Hepatocyte (in vitro differentiated cells): ENCODE data around the gene POT1. TPM values are rescaled to one million over a fixed set of nuclear protein-coding genes. Genes with fewer than 3 reads are reported as not detected.

Experiments
- DNase-seq: peaks from one replicate; pipeline ENCODE4 v3.0.0-alpha.2; 2016; ENCODE audit warnings: low spot score
- H2AFZ ChIP-seq: fragments of 200-600 bp; sonication (generic); 2 replicates; pipeline ENCODE4 v1.6.0; 2016; ENCODE audit warnings: antibody characterized with exemption, mild to moderate bottlenecking
- H3K27ac ChIP-seq: fragments of 200-600 bp; sonication (generic); 2 replicates; pipeline ENCODE4 v1.5.1; 2016; ENCODE audit warnings: mild to moderate bottlenecking
- H3K27me3 ChIP-seq: fragments of 200-600 bp; sonication (generic); 2 replicates; pipeline ENCODE4 v1.6.1; 2016
- H3K36me3 ChIP-seq: fragments of 200-600 bp; sonication (generic); replicated peaks from 2 replicates; pipeline ENCODE4 v1.5.1; 2016; ENCODE audit warnings: low read depth; ENCODE audit not compliant: insufficient read depth
- H3K4me1 ChIP-seq: fragments of 200-600 bp; sonication (generic); 2 replicates; pipeline ENCODE4 v1.5.1; 2016; ENCODE audit warnings: mild to moderate bottlenecking, moderate library complexity; ENCODE audit not compliant: insufficient read depth
- H3K4me2 ChIP-seq: fragments of 200-600 bp; sonication (generic); 2 replicates; pipeline ENCODE4 v1.6.0; 2016
- H3K4me3 ChIP-seq: fragments of 200-600 bp; sonication (generic); 2 replicates; pipeline ENCODE4 v1.5.1; 2016; ENCODE audit warnings: mild to moderate bottlenecking
- H3K79me2 ChIP-seq: fragments of 200-600 bp; sonication (generic); 2 replicates; pipeline ENCODE4 v1.6.0; 2017; ENCODE audit warnings: mild to moderate bottlenecking
- H3K9me2 ChIP-seq: fragments of 200-600 bp; sonication (generic); replicated peaks from 2 replicates; pipeline ENCODE4 v1.6.0; 2017; ENCODE audit warnings: mild to moderate bottlenecking; ENCODE audit not compliant: insufficient read depth
- H3K9me3 ChIP-seq: fragments of 200-600 bp; sonication (generic); 2 replicates; pipeline ENCODE4 v1.5.1; 2016; ENCODE audit warnings: low read depth, mild to moderate bottlenecking
- H4K20me1 ChIP-seq: fragments of 200-600 bp; sonication (generic); 2 replicates; pipeline ENCODE4 v1.6.0; 2016; ENCODE audit warnings: mild to moderate bottlenecking; ENCODE audit not compliant: insufficient read depth, poor library complexity, severe bottlenecking
- EZH2 ChIP-seq: fragments of 200-600 bp; sonication (generic); IDR thresholded peaks from 2 replicates; pipeline ENCODE4 v1.6.1; 2016; ENCODE audit warnings: antibody characterized with exemption, mild to moderate bottlenecking, borderline replicate concordance
- EZH2phosphoT487 ChIP-seq: fragments of 200-600 bp; sonication (generic); IDR thresholded peaks from one replicate; pipeline ENCODE4 v1.6.1; 2018; ENCODE audit warnings: antibody characterized with exemption, mild to moderate bottlenecking, low read depth, moderate library complexity; ENCODE audit not compliant: unreplicated experiment, severe bottlenecking
- WGBS: methylation state at CpG from one replicate; pipeline ENCODE4 v1.1.6; 2016; ENCODE audit warnings: low lambda C conversion rate; ENCODE audit errors: missing lambda C conversion rate; 5-methylcytosine and 5-hydroxymethylcytosine counted together
- polyA plus RNA-seq: library from polyadenylated mRNA; unstranded; fragments of >200 nt; fragmentation: Nextera tagmentation; extraction: Ambion mirVana; gene quantifications from 2 replicates; pipeline ENCODE4 v1.2.1, GENCODE V29; 2016
- total RNA-seq: library from RNA; depleted of rRNA; stranded (reverse); fragments of >200 nt; gene quantifications from 2 replicates; pipeline ENCODE4 v1.2.3, GENCODE V29; 2014
- TF ChIP-seq, protein P1 (sequence below): fragments of 200-600 bp; sonication (generic); IDR thresholded peaks from 2 replicates; pipeline ENCODE4 v1.5.1; 2016; ENCODE audit warnings: antibody characterized with exemption, mild to moderate bottlenecking; ENCODE audit not compliant: poor library complexity

The POT1 gene
- total and polyA plus RNA-seq, 2 experiments from 2014 or later = 7.8 to 21.2 TPM

DNA sequence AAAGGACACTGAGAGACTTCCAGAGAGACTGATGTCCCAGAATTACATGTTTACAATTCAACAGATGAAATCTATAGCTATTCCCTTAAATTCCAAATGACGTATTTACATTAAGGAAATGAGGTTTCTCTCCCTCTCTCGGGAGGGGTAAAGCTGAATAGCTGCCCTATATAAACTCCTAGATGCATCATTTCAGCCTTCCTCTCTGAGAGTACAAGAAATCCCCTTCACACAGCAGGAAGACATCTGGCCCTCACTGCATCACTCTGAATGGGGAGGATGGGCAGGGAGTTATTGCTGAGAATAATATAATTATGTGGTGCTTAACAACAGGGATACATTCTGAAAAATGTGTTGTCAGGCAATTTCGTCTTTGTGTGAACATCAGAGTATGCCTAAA is 11.0 kb downstream of the POT1 start:
- H3K4me2 ChIP-seq = no peak overlapping the region
- no peak for DNase-seq
- no peak overlapping the region for H3K27ac ChIP-seq
- no peak overlapping the region for H2AFZ ChIP-seq
- no peaks in the 10 kb centered on the region for H3K4me1 ChIP-seq
- TF ChIP-seq EZH2 (no peak), EZH2phosphoT487 (no peak)
- TF ChIP-seq, protein P1, sequence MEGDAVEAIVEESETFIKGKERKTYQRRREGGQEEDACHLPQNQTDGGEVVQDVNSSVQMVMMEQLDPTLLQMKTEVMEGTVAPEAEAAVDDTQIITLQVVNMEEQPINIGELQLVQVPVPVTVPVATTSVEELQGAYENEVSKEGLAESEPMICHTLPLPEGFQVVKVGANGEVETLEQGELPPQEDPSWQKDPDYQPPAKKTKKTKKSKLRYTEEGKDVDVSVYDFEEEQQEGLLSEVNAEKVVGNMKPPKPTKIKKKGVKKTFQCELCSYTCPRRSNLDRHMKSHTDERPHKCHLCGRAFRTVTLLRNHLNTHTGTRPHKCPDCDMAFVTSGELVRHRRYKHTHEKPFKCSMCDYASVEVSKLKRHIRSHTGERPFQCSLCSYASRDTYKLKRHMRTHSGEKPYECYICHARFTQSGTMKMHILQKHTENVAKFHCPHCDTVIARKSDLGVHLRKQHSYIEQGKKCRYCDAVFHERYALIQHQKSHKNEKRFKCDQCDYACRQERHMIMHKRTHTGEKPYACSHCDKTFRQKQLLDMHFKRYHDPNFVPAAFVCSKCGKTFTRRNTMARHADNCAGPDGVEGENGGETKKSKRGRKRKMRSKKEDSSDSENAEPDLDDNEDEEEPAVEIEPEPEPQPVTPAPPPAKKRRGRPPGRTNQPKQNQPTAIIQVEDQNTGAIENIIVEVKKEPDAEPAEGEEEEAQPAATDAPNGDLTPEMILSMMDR = no peak
- H3K9me3 ChIP-seq = no peaks in the 10 kb centered on the region
- H3K79me2 ChIP-seq = peaks cover 56% of the 10 kb centered on the region
- no peak overlapping the region for H3K4me3 ChIP-seq
- H3K27me3 ChIP-seq = no peaks in the 10 kb centered on the region
- H3K9me2 ChIP-seq = no peaks in the 10 kb centered on the region
- H4K20me1 ChIP-seq = no peaks in the 10 kb centered on the region
- WGBS = 88% methylated on average over 3 of the region's 3 CpGs
- no peaks in the 10 kb centered on the region for H3K36me3 ChIP-seq

- Histone ChIP-seq H3K4me2 (no peak overlapping the region), H3K27me3 (no peaks in the 10 kb centered on the region), H3K27ac (no peak overlapping the region), H3K36me3 (no peaks in the 10 kb centered on the region), H4K20me1 (no peaks in the 10 kb centered on the region), H3K79me2 (peaks cover 27% of the 10 kb centered on the region), H3K4me3 (no peak overlapping the region), H3K9me2 (no peaks in the 10 kb centered on the region), H2AFZ (no peak overlapping the region), H3K4me1 (no peaks in the 10 kb centered on the region), H3K9me3 (no peaks in the 10 kb centered on the region)
- 88% methylated on average over 1 of the region's 1 CpG for WGBS
- no peak for TF ChIP-seq EZH2
- no peak for TF ChIP-seq EZH2phosphoT487
- TF ChIP-seq, protein P1 = no peak
- DNase-seq = no peak
Observed at GRCh38 chr7:124915242-124915641, 14.4 kb downstream of the POT1 start.

DNA sequence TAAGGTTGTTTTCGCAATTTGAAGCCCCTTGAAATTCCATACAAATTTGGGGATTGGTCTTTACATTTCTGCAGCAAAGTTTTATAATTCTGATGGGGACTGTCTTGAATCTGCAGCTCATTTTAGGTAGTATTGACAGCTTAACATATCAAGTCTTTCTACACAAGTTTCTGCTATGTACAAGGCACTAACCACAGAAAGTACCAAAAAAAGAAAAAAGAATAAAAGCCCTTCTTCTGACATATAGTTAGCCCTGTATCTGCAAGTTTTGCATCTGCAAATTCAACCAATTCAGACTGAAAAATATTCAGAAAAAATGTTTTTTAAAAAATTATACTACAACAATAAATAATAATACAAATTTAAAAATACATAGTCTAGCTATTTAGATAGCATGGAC is 15.3 kb downstream of the POT1 start:
- Histone ChIP-seq H3K4me2 (no peak overlapping the region), H3K27me3 (no peaks in the 10 kb centered on the region), H3K9me3 (no peaks in the 10 kb centered on the region), H3K9me2 (no peaks in the 10 kb centered on the region), H3K27ac (no peak overlapping the region), H3K36me3 (no peaks in the 10 kb centered on the region), H4K20me1 (no peaks in the 10 kb centered on the region), H3K4me3 (no peak overlapping the region), H3K4me1 (no peaks in the 10 kb centered on the region), H3K79me2 (peaks cover 20% of the 10 kb centered on the region), H2AFZ (no peak overlapping the region)
- TF ChIP-seq, protein P1 = no peak
- TF ChIP-seq EZH2phosphoT487 (no peak), EZH2 (no peak)
- WGBS = 50% methylated on average over 1 of the region's 1 CpG
- no peak for DNase-seq

DNA sequence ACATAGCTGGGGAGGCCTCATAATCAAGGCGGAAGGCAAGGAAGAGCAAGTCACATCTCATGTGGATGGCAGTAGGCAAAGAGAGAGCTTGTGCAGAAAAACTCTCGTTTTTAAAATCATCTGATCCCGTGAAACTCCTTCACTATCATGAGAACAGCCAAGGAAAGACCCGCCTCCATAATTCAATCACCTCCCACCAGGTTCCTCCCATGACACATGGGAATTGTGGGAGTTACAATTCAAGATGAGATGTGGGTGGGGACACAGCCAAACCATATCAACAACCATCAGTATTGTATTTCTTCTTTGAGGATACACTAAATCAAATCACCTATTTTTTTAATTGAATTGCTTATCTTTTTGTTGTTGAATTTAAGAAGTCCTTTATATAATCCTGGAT is 16.7 kb downstream of the POT1 start:
- 98% methylated on average over 4 of the region's 4 CpGs for WGBS
- TF ChIP-seq, protein P1 = no peak
- TF ChIP-seq EZH2 (no peak), EZH2phosphoT487 (no peak)

More for the DNA sequence above, 16.7 kb downstream of the POT1 start:
- peaks cover 10% of the 10 kb centered on the region for H3K79me2 ChIP-seq
- H3K9me2 ChIP-seq = no peaks in the 10 kb centered on the region
- no peaks in the 10 kb centered on the region for H3K4me1 ChIP-seq
- no peaks in the 10 kb centered on the region for H3K27me3 ChIP-seq
- no peak overlapping the region for H3K27ac ChIP-seq
- H3K4me3 ChIP-seq = no peak overlapping the region
- H3K9me3 ChIP-seq = no peaks in the 10 kb centered on the region
- H4K20me1 ChIP-seq = no peaks in the 10 kb centered on the region
- no peak overlapping the region for H2AFZ ChIP-seq
- no peak for DNase-seq
- H3K36me3 ChIP-seq = no peaks in the 10 kb centered on the region
- H3K4me2 ChIP-seq = no peak overlapping the region
